Smooth muscle cell (in vitro differentiated cells): ENCODE data around the gene PCIF1. TPM values are rescaled to one million over a fixed set of nuclear protein-coding genes. Genes with fewer than 3 reads are reported as not detected.

Experiments used
- DNase-seq: peaks from one replicate; lab custom pipeline; 2025; ENCODE audit not compliant: unreplicated experiment; lab: John Stamatoyannopoulos, UW
- H2AFZ ChIP-seq: fragments of 200-600 bp; sonication (generic); 2 replicates; pipeline ENCODE4 v1.6.0; 2016; ENCODE audit warnings: antibody characterized with exemption, low read depth, mild to moderate bottlenecking
- H3F3A ChIP-seq: fragments of 200-600 bp; sonication (generic); 2 replicates; pipeline ENCODE4 v1.6.0; 2017; ENCODE audit warnings: antibody characterized with exemption, low read depth
- H3K27ac ChIP-seq: fragments of 200-600 bp; sonication (generic); 2 replicates; pipeline ENCODE4 v1.5.1; 2016; ENCODE audit warnings: low read depth, mild to moderate bottlenecking
- H3K27me3 ChIP-seq: fragments of 200-600 bp; sonication (generic); 2 replicates; pipeline ENCODE4 v1.6.1; 2016; ENCODE audit warnings: low read depth, mild to moderate bottlenecking
- H3K36me3 ChIP-seq: fragments of 200-600 bp; sonication (generic); 2 replicates; pipeline ENCODE4 v1.5.1; 2016; ENCODE audit warnings: low read depth
- H3K4me1 ChIP-seq: fragments of 200-600 bp; sonication (generic); 2 replicates; pipeline ENCODE4 v1.5.1; 2016; ENCODE audit warnings: low read depth
- H3K4me2 ChIP-seq: fragments of 200-600 bp; sonication (generic); 2 replicates; pipeline ENCODE4 v1.6.0; 2016; ENCODE audit warnings: mild to moderate bottlenecking
- H3K4me3 ChIP-seq: fragments of 200-600 bp; sonication (generic); 2 replicates; pipeline ENCODE4 v1.5.1; 2016; ENCODE audit warnings: mild to moderate bottlenecking
- H3K79me2 ChIP-seq: fragments of 200-600 bp; sonication (generic); 2 replicates; pipeline ENCODE4 v1.6.0; 2016; ENCODE audit warnings: low read depth, mild to moderate bottlenecking
- H3K9ac ChIP-seq: fragments of 200-600 bp; sonication (generic); 2 replicates; pipeline ENCODE4 v1.6.0; 2016; ENCODE audit warnings: low read depth
- H3K9me3 ChIP-seq: fragments of 200-600 bp; sonication (generic); replicated peaks from 2 replicates; pipeline ENCODE4 v1.5.1; 2016; ENCODE audit warnings: low read depth
- H4K20me1 ChIP-seq: fragments of 200-600 bp; sonication (generic); 2 replicates; pipeline ENCODE4 v1.6.0; 2016; ENCODE audit warnings: low read depth
- CTCF ChIP-seq: fragments of 200-600 bp; sonication (generic); IDR thresholded peaks from 2 replicates; pipeline ENCODE4 v1.5.1; 2017; ENCODE audit warnings: borderline replicate concordance, mild to moderate bottlenecking, antibody characterized with exemption; ENCODE audit not compliant: insufficient read depth, poor library complexity, severe bottlenecking
- WGBS: methylation state at CpG from one replicate; pipeline ENCODE4 v1.1.7; 2016; ENCODE audit warnings: low lambda C conversion rate; 5-methylcytosine and 5-hydroxymethylcytosine counted together
- polyA plus RNA-seq: library from polyadenylated mRNA; unstranded; fragments of >200 nt; fragmentation: Nextera tagmentation; extraction: Ambion mirVana; gene quantifications from 2 replicates; pipeline ENCODE4 v1.2.1, GENCODE V29; 2016
- total RNA-seq: library from RNA; depleted of rRNA; stranded (reverse); fragments of >200 nt; gene quantifications from 2 replicates; pipeline ENCODE4 v1.2.3, GENCODE V29; 2014

Gene PCIF1
- total and polyA plus RNA-seq, 2 experiments from 2014 or later: 13.5 to 38.9 TPM

- H3K36me3 ChIP-seq: peaks cover 22% of the 10 kb centered on the region
- WGBS: 96% methylated on average over 10 of the region's 10 CpGs
- no peak overlapping the region for H3K4me2 ChIP-seq
- H2AFZ ChIP-seq: no peak overlapping the region
- peak overlapping the region; percentile 68 for H3K9ac ChIP-seq
- no peak for DNase-seq
- H3K4me1 ChIP-seq: peaks cover 6% of the 10 kb centered on the region
- no peaks in the 10 kb centered on the region for H3K9me3 ChIP-seq
- H3K27me3 ChIP-seq: no peaks in the 10 kb centered on the region
- peak overlapping the region; percentile 100 for H3K27ac ChIP-seq
- H4K20me1 ChIP-seq: peaks cover 26% of the 10 kb centered on the region
- no peaks in the 10 kb centered on the region for H3F3A ChIP-seq
- H3K79me2 ChIP-seq: peaks cover 8% of the 10 kb centered on the region
- no peak overlapping the region for H3K4me3 ChIP-seq
- TF ChIP-seq CTCF: no peak
These were observed 33.7 kb downstream of the PCIF1 start for GRCh38 chr20:45968081-45968671.

- no peak for DNase-seq
- H3K27me3 ChIP-seq: no peaks in the 10 kb centered on the region
- H3K4me1 ChIP-seq: peaks cover 6% of the 10 kb centered on the region
- no peaks in the 10 kb centered on the region for H3K9me3 ChIP-seq
- no peak overlapping the region for H3K4me3 ChIP-seq
- peak overlapping the region; percentile 68 for H3K9ac ChIP-seq
- WGBS: 76% methylated on average over 14 of the region's 14 CpGs
- peak overlapping the region; percentile 100 for H3K27ac ChIP-seq
- no peak overlapping the region for H2AFZ ChIP-seq
- H3K4me2 ChIP-seq: peak overlapping the region; percentile 53
- no peak for TF ChIP-seq CTCF
- H3F3A ChIP-seq: no peaks in the 10 kb centered on the region
- peaks cover 19% of the 10 kb centered on the region for H3K36me3 ChIP-seq
- peaks cover 26% of the 10 kb centered on the region for H4K20me1 ChIP-seq
- H3K79me2 ChIP-seq: peaks cover 8% of the 10 kb centered on the region
These were observed 34.6 kb downstream of the PCIF1 start for GRCh38 chr20:45968801-45969711.

- H3K27me3 ChIP-seq: no peaks in the 10 kb centered on the region
- TF ChIP-seq CTCF: peak; percentile 49
- peak overlapping the region; percentile 91 for H3K4me2 ChIP-seq
- H3K9ac ChIP-seq: peak overlapping the region; percentile 65
- H3K79me2 ChIP-seq: peaks cover 8% of the 10 kb centered on the region
- H3K9me3 ChIP-seq: no peaks in the 10 kb centered on the region
- H3K36me3 ChIP-seq: peaks cover 13% of the 10 kb centered on the region
- H2AFZ ChIP-seq: no peak overlapping the region
- no peaks in the 10 kb centered on the region for H3F3A ChIP-seq
- peaks cover 26% of the 10 kb centered on the region for H4K20me1 ChIP-seq
- DNase-seq: no peak
- WGBS: 70% methylated on average over 6 of the region's 6 CpGs
- H3K4me3 ChIP-seq: peak overlapping the region; percentile 5
- peaks cover 6% of the 10 kb centered on the region for H3K4me1 ChIP-seq
- peak overlapping the region; percentile 100 for H3K27ac ChIP-seq
These were observed 35.5 kb downstream of the PCIF1 start for GRCh38 chr20:45969712-45970634.
